WTC11 (cell line): ENCODE results near the gene PKP4.

Source experiments
- FOXP4 ChIP-seq: sonication (generic); formaldehyde crosslinking; IDR thresholded peaks from 2 replicates; pipeline ENCODE4 v1.8.0; 2022; ENCODE audit warnings: mild to moderate bottlenecking, missing genetic modification reagents
- NR1H2 ChIP-seq: sonication (generic); formaldehyde crosslinking; IDR thresholded peaks from 2 replicates; pipeline ENCODE4 v1.9.0; 2021; ENCODE audit warnings: mild to moderate bottlenecking, moderate library complexity, missing genetic modification reagents
- ZNF138 ChIP-seq: sonication (generic); formaldehyde crosslinking; conservative IDR thresholded peaks from 2 replicates; pipeline ENCODE4 v1.8.1; 2022; ENCODE audit warnings: mild to moderate bottlenecking, moderate library complexity, missing genetic modification reagents
- TF ChIP-seq, protein P1 (sequence below): fragments of 200-600 bp; IDR thresholded peaks from 2 replicates; pipeline ENCODE4 v1.8.0; 2022; ENCODE audit warnings: antibody characterized with exemption

DNA sequence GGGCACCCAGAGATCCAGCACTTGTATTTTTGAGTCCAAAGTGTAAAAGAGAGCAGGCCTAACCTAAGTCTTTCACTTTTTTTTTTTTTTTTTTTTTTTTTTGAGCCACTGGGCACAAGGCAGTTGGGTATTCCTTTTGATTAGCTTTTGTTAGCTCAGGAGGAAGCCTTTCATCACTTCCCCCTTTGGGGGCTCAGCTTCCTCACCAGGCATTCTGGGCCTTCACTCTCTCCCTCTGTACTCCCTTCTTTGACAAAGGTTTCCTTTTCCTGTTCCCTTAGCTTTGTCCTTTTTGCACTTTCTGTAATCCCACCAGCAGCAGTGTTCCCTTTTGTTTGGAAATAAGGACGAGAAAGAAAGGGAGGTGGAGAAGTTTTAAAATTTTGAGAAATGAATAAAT, 88.2 kb downstream of the PKP4 start:
- TF ChIP-seq FOXP4 (CRISPR knock-in tag) = no peak
- TF ChIP-seq, protein P1, sequence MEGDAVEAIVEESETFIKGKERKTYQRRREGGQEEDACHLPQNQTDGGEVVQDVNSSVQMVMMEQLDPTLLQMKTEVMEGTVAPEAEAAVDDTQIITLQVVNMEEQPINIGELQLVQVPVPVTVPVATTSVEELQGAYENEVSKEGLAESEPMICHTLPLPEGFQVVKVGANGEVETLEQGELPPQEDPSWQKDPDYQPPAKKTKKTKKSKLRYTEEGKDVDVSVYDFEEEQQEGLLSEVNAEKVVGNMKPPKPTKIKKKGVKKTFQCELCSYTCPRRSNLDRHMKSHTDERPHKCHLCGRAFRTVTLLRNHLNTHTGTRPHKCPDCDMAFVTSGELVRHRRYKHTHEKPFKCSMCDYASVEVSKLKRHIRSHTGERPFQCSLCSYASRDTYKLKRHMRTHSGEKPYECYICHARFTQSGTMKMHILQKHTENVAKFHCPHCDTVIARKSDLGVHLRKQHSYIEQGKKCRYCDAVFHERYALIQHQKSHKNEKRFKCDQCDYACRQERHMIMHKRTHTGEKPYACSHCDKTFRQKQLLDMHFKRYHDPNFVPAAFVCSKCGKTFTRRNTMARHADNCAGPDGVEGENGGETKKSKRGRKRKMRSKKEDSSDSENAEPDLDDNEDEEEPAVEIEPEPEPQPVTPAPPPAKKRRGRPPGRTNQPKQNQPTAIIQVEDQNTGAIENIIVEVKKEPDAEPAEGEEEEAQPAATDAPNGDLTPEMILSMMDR = no peak
- TF ChIP-seq NR1H2 (CRISPR knock-in tag) = no peak
- TF ChIP-seq ZNF138 (CRISPR knock-in tag) = no peak
